ENCODE results near the gene WDR82. TPM values are rescaled to one million over a fixed set of nuclear protein-coding genes. Genes with fewer than 3 reads are reported as not detected.
A peak's percentile ranks its signal among the peaks of the same experiment; 100 is the strongest.

The WDR82 gene
- total and polyA plus RNA-seq, 10 of the 15 experiments (the other 5 are each of a cell fraction or from before 2014, with no cell fraction given): 10.1 to 82.4 (median 48.7) TPM

DNA sequence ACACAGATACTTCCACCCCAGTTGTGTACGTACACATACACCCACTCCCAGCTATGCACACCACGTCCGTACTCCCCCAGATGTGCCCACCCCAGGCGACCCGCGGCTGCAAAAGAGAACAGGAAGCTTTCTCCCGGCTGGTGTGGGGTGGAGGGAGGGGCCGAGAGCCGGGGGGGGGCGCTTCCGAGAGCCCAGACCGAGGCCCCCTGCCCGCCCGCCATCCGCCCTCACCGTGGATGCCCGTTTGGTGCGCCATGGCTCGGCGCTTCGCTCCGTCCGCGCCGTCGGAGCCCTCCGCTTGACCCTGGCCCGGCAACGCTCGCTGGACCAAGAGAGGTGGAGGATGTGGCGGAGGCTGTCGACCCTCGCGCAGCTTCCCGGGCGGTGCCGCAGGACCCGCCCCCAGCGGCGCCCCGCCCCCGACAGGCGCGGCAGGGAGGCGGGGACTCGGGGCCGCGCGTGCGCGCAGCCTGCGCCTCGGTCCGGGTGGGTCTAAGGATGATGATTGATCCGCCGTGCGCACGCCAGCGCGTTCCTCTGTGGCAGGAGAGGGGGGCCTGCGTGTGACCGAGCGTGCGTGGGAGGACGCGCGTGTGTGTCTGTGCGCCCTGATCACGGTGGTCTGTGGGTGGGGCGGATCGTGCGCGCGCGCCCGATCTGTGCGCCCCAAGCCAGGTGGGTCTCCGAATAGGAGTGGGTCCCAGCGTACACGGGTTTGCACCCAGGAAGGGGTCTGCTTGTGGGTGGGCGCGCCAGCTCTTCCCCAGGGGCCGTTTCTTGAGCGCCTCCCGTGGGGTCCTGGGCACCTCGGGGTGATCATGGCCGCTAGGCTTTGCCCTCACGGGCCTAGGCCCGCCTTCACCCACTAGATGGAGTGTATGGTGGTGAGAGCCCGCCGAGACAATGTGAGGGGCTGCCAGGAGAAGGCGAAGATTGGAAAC, 39.4 kb downstream of the WDR82 start, which contains the start of gene TWF2:
TSS of gene TWF2 (minus strand) at position 398 of the 941 bp plus-strand sequence. CDS start at position 256, 142 bp downstream.
- Histone ChIP-seq H3K79me2 (ENCODE audit: control insufficient read depth, insufficient read depth, low read length) (peaks cover 39% of the 10 kb centered on the region), H3K27ac (ENCODE audit: control insufficient read depth, insufficient read depth) (peak within 1 kb of the TSS; percentile 88), H3K36me3 (ENCODE audit: control insufficient read depth in 2 of 2, insufficient read depth in 2 of 2, low read length in 1 of 2) (peaks cover 0 to 4% of the 10 kb centered on the region in 2 experiments; a peak in 2 of 4 replicates), H3K9ac (ENCODE audit: control insufficient read depth, insufficient read depth, low read length) (peak within 1 kb of the TSS; percentile 87), H3K4me3 (peak within 1 kb of the TSS; percentile 93), H3K27me3 (replicated peaks in 1 of 2; ENCODE audit: control insufficient read depth in 2 of 2, insufficient read depth in 2 of 2, low read length in 1 of 2) (no peaks in the 10 kb centered on the region), H3K9me3 (replicated peaks; ENCODE audit: control insufficient read depth, insufficient read depth, low read length) (no peaks in the 10 kb centered on the region; the same call in 2 of the 3 replicates), H3K4me2 (ENCODE audit: control insufficient read depth, insufficient read depth) (peak within 1 kb of the TSS; percentile 86), H3K4me1 (ENCODE audit: control insufficient read depth, insufficient read depth, low read length) (peaks cover 40% of the 10 kb centered on the region), H2AFZ (ENCODE audit: control insufficient read depth, low read depth, low read length) (peak within 1 kb of the TSS; percentile 86), H4K20me1 (ENCODE audit: control insufficient read depth, insufficient read depth) (no peaks in the 10 kb centered on the region)
- DNase-seq (ENCODE audit: low read depth, low spot score): no peak
- peak; percentile 18 for FAIRE-seq
- in situ Hi-C loops (cut with MboI): no loop called here
- ChIA-PET RAD21 (ENCODE audit: unreplicated experiment) (interaction anchor here (0.6 to 2.5 kb wide), 13 partner anchors 10 to 174 kb away, joined by 3 to 36 read pairs (median 3); partner anchors contain the start of genes TLR9 and WDR82), CTCF (interaction anchor here (0.9 to 3.8 kb wide), 8 partner anchors 13 to 116 kb away, joined by 3 to 26 read pairs (median 6); partner anchors contain the start of gene TLR9), SMC1A (ENCODE audit: uncharacterized antibody, unreplicated experiment) (interaction anchor here (1.0 to 3.5 kb wide), 6 partner anchors 13 to 99 kb away, joined by 3 to 25 read pairs (median 6); partner anchors contain the start of gene TLR9), POLR2A (interaction anchor here (1.0 to 7.2 kb wide), 9 partner anchors 10 to 50 kb away, joined by 3 to 49 read pairs (median 6); partner anchors contain the start of genes GLYCTK, TLR9 and WDR82)
- WGBS (ENCODE audit: insufficient coverage, insufficient replicate concordance, low lambda C conversion rate, missing lambda C conversion rate): under 1% methylated on average over 70 of the region's 92 CpGs
- peak; percentile 87 for ATAC-seq
- intact Hi-C loops (cut with micrococcal nuclease; ENCODE audit: unreplicated experiment): no loop called here
- BruUV-seq (replicated peaks): TSS peak; percentile 96
- TF ChIP-seq KAT2A (conservative IDR thresholded peaks at IDR 0.05; ENCODE audit: control insufficient read depth, low read depth, low read length) (no peak), EGR1 (IDR thresholded peaks at IDR 0.05; ENCODE audit: borderline replicate concordance in 1 of 2, low read depth in 2 of 2, low read length in 2 of 2) (peak in 1 of 2 experiments; percentile 89; a peak in 2 of 3 replicates), SP1 (IDR thresholded peaks at IDR 0.05; ENCODE audit: low read depth, low read length) (peak; percentile 40), ZNF687 (IDR thresholded peaks at IDR 0.05) (peak; percentile 61), RAD21 (IDR thresholded peaks at IDR 0.05; ENCODE audit: insufficient read depth, low read depth, low read length) (peak; percentile 30; the same call in 1 of the 2 replicates), RAD51 (IDR thresholded peaks at IDR 0.05) (no peak), MEF2B (IDR thresholded peaks at IDR 0.05; ENCODE audit: partially characterized antibody, poor library complexity, severe bottlenecking) (peak; percentile 24), BACH1 (IDR thresholded peaks at IDR 0.05; ENCODE audit: borderline replicate concordance) (peak; percentile 95), MTA2 (IDR thresholded peaks at IDR 0.05; ENCODE audit: low read depth) (peak; percentile 35; the same call in 1 of the 2 replicates), ZNF207 (IDR thresholded peaks at IDR 0.05; ENCODE audit: borderline replicate concordance) (0 out of 2 replicates have a peak, but pooled peaks have one; percentile 63), CTCF (IDR thresholded peaks at IDR 0.05 in 2 of 3, conservative IDR thresholded peaks at IDR 0.05 in 1 of 3; ENCODE audit: control insufficient read depth in 2 of 3, extremely low read depth in 1 of 3, insufficient read depth in 1 of 3, low read depth in 3 of 3, low read length in 3 of 3) (peak; percentile 43 to 49 (median 43)), SMC3 (IDR thresholded peaks at IDR 0.05; ENCODE audit: borderline replicate concordance, low read length) (peak; percentile 37; the same call in 1 of the 2 replicates), CHD4 (IDR thresholded peaks at IDR 0.05) (no peak), POLR2A (IDR thresholded peaks at IDR 0.05; ENCODE audit: low read depth, low read length) (peak; percentile 91), POLR2AphosphoS2 (IDR thresholded peaks at IDR 0.05; ENCODE audit: low read depth, low read length) (peak; percentile 83)
